ENCODE results near the gene PCDH9.

GRCh38 chr13:67048821-67049150 is 181.3 kb downstream of the PCDH9 start:
- TF ChIP-seq SUZ12 (IDR thresholded peaks at IDR 0.05; ENCODE audit: extremely low read depth, insufficient read depth, insufficient read length) (no peak), ZNF274 (IDR thresholded peaks at IDR 0.05; ENCODE audit: low read depth, low read length) (no peak)

All from NT2/D1 (cell line).